ENCODE results near the gene ANAPC7.
"Not testable (repeated sequence)": the region's sequence is repeated elsewhere in the genome, so short reads cannot be mapped to it uniquely, and the experiment has no call there.

Gene ANAPC7

GRCh38 chr12:110373962-110374611, 29.4 kb downstream of the ANAPC7 start:
- no peak overlapping the region for H3K4me3 ChIP-seq (ENCODE audit: low read depth, low read length)

- H3K4me3 ChIP-seq (ENCODE audit: low read depth, low read length): no peak overlapping the region
Observed at GRCh38 chr12:110373425-110373824, 30.1 kb downstream of the ANAPC7 start.

- no peak overlapping the region for H3K4me3 ChIP-seq (ENCODE audit: low read depth, low read length)
Observed at GRCh38 chr12:110373025-110373424, 30.5 kb downstream of the ANAPC7 start.

GRCh38 chr12:110372056-110372425, 31.5 kb downstream of the ANAPC7 start:
- H3K4me3 ChIP-seq (ENCODE audit: low read depth, low read length): no peak overlapping the region

GRCh38 chr12:110371408-110372055, 32.0 kb downstream of the ANAPC7 start:
- H3K4me3 ChIP-seq (ENCODE audit: low read depth, low read length): no peak overlapping the region

- H3K4me3 ChIP-seq (ENCODE audit: low read depth, low read length): no peak overlapping the region
Observed at GRCh38 chr12:110370732-110371231, 32.7 kb downstream of the ANAPC7 start.

GRCh38 chr12:110369992-110370391, 33.5 kb downstream of the ANAPC7 start:
- no peak overlapping the region for H3K4me3 ChIP-seq (ENCODE audit: low read depth, low read length)

- H3K4me3 ChIP-seq (ENCODE audit: low read depth, low read length): no peak overlapping the region
Observed at GRCh38 chr12:110367181-110367864, 36.2 kb downstream of the ANAPC7 start.

GRCh38 chr12:110366321-110367142, 37.0 kb downstream of the ANAPC7 start:
- H3K4me3 ChIP-seq (ENCODE audit: low read depth, low read length): no peak overlapping the region

- no peak overlapping the region for H3K4me3 ChIP-seq (ENCODE audit: low read depth, low read length)
Observed at GRCh38 chr12:110365489-110366320, 37.8 kb downstream of the ANAPC7 start.

GRCh38 chr12:110361216-110361615, 42.3 kb downstream of the ANAPC7 start:
- no peak overlapping the region for H3K4me3 ChIP-seq (ENCODE audit: low read depth, low read length)

GRCh38 chr12:110358384-110359097, 45.0 kb downstream of the ANAPC7 start:
- not testable (repeated sequence) for H3K4me3 ChIP-seq (ENCODE audit: low read depth, low read length)

- H3K4me3 ChIP-seq (ENCODE audit: low read depth, low read length): no peak overlapping the region
Observed at GRCh38 chr12:110355073-110355472, 48.4 kb downstream of the ANAPC7 start.

GRCh38 chr12:110354172-110354780, 49.2 kb downstream of the ANAPC7 start:
- no peak overlapping the region for H3K4me3 ChIP-seq (ENCODE audit: low read depth, low read length)

GRCh38 chr12:110353211-110353965, 50.1 kb downstream of the ANAPC7 start:
- H3K4me3 ChIP-seq (ENCODE audit: low read depth, low read length): no peak overlapping the region

GRCh38 chr12:110352401-110352800, 51.1 kb downstream of the ANAPC7 start:
- H3K4me3 ChIP-seq (ENCODE audit: low read depth, low read length): no peak overlapping the region

GRCh38 chr12:110351119-110351518, 52.4 kb downstream of the ANAPC7 start:
- H3K4me3 ChIP-seq (ENCODE audit: low read depth, low read length): no peak overlapping the region

GRCh38 chr12:110349514-110350151, 53.9 kb downstream of the ANAPC7 start:
- H3K4me3 ChIP-seq (ENCODE audit: low read depth, low read length): no peak overlapping the region

All from iPS-11a (cell line).